ENCODE data around the gene RPA1.

Gene RPA1

DNA sequence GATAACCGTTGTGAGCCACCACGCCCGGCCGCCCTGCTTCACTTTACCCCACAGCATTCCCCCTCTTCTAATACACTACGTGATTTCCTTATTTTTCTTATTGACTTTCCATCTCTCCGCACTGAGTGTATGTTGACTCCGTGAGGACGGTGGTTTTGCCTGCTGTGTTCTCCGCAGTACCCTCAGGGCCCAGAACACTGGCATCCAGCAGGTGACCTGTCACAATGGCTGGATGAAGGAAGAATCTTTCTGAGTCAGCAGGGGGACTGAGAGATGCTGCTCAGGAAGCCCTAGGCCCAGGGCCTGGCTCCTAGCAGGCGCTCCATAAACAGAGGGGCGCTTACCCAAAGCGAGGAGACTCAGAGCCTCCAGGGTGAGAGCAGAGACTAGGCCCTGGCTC, 115.8 kb downstream of the RPA1 start:
- TF ChIP-seq, protein P1, sequence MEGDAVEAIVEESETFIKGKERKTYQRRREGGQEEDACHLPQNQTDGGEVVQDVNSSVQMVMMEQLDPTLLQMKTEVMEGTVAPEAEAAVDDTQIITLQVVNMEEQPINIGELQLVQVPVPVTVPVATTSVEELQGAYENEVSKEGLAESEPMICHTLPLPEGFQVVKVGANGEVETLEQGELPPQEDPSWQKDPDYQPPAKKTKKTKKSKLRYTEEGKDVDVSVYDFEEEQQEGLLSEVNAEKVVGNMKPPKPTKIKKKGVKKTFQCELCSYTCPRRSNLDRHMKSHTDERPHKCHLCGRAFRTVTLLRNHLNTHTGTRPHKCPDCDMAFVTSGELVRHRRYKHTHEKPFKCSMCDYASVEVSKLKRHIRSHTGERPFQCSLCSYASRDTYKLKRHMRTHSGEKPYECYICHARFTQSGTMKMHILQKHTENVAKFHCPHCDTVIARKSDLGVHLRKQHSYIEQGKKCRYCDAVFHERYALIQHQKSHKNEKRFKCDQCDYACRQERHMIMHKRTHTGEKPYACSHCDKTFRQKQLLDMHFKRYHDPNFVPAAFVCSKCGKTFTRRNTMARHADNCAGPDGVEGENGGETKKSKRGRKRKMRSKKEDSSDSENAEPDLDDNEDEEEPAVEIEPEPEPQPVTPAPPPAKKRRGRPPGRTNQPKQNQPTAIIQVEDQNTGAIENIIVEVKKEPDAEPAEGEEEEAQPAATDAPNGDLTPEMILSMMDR (conservative IDR thresholded peaks at IDR 0.05; ENCODE audit: low read depth, low read length) = no peak
- DNase-seq (ENCODE audit: low read depth) = no peak
- H3K4me3 ChIP-seq (ENCODE audit: low read depth, low read length) = no peak overlapping the region

DNA sequence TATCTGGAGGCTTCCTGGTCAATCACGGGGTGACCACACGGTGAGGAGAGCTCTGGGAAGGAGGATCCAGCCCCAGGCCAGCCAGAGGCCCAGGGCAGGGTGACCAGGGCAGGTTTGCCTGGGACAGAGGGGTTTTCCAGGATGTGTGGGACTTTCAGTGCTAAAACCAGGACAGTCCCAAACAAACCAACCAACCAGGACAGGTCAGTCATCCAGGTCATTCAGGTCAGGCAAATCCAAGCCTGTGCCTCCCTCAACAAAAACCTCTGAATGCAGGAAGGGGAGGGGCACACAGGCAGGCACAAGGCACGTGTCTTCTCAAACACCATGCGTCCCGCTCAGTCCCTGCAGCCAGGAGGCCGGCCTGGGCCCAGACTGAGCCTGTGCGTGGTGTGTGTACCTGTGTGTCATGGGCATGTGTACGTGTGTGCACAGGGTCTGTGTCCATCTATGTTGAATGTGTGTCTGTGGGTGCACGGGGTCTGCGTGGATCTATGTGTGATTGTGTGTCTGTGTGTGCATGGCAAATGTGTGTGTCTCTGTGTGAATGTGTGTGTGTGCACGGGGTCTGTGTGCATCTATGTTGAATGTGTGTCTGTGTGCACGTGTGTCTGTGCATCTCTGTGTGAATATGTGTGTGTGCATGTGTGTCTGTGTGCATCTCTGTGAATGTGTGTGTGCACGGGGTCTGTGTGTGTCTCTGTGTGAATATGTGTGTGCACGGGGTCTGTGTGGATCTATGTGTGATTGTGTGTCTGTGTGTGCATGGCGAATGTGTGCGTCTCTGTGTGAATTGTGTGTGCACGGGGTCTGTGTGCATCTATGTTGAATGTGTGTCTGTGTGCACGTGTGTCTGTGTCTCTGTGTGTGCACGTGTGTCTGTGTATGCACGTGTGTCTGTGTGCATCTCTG, 116.5 kb downstream of the RPA1 start:
- TF ChIP-seq, protein P1 (conservative IDR thresholded peaks at IDR 0.05; ENCODE audit: low read depth, low read length) = no peak
- H3K4me3 ChIP-seq (ENCODE audit: low read depth, low read length) = no peak overlapping the region
- no peak for DNase-seq (ENCODE audit: low read depth)

DNA sequence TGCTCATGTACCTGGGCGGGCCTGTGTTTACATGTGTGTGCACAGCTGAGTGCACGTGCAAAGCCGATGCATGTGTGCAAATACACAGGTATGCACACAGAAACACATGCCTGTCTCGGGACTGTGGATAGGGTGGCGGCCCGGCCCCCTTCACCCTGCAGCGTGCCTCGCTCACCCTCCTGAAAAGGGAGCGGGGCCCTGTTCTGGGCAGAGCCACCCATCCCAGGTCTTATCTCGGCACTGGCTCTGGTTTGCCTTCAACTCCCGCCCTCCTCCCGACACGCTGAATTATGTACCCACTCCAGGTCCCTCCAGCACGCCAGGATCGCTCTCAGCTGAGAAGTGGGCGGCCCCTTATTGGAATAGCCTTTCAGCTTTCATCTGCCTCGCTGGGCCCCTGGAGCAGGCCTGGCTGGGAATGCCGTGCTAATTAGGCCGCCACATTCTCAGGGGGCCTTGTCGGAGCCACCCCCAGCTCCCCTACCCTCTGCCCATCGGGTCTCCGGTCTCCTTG, 117.5 kb downstream of the RPA1 start:
- DNase-seq (ENCODE audit: low read depth) = no peak
- TF ChIP-seq, protein P1 (conservative IDR thresholded peaks at IDR 0.05; ENCODE audit: low read depth, low read length) = no peak
- no peak overlapping the region for H3K4me3 ChIP-seq (ENCODE audit: low read depth, low read length)

DNA sequence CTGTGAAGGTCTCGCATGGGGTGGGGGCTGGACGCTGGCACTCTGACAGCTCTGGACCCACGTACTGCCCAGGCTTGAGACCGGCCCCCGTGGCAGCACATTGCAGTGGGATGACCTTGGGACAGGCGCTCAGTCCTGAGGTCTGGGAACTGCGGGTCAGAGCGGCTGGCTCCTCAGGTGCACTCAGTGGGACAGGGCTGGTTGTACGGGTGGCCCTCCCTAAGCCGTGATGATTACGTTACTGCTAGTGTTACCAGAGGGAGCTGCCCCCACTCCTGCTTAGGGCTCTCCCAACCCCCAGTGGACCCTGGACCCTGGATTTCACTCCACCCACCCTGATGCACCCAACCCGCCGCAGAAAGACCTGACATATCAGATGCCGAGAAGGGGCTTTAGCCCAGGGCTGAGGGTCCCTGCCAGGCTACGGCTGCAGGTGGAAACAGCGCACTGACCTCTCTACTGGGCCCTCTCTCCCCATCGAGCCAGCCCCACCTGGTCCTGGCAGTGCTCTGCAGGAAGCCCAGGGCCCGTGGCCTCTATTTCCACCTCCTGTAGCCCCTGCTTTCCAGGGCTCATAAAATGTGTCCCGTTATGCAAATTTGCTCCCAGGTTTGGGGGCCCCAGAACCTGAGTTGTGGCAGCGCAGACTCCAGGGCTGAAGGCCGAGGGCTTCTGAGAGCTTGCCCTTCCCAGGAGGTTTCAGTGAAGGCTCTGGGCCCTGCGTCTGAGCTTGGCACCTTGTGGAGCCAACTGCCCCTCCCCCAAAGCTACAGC, 118.1 kb downstream of the RPA1 start:
- DNase-seq (ENCODE audit: low read depth) = no peak
- TF ChIP-seq, protein P1 (conservative IDR thresholded peaks at IDR 0.05; ENCODE audit: low read depth, low read length) = no peak
- no peak overlapping the region for H3K4me3 ChIP-seq (ENCODE audit: low read depth, low read length)

DNA sequence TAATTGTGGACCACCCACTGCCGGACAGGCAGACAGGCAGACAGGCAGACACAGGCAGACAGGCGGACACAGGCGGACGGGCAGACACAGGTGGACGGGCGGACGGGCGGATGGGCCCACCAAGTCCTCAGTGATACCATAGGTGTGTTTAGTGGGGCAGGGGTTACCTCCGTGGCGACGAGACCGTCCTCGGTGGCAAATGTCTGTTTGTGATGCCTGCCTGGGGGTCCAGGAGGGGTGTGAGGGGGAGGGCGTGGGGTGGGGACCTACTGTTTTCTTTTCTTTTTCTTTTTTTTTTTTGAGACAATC, 118.7 kb downstream of the RPA1 start:
- TF ChIP-seq, protein P1 (conservative IDR thresholded peaks at IDR 0.05; ENCODE audit: low read depth, low read length) = no peak

More for the DNA sequence above, 118.7 kb downstream of the RPA1 start:
- no peak for DNase-seq (ENCODE audit: low read depth)
- no peak overlapping the region for H3K4me3 ChIP-seq (ENCODE audit: low read depth, low read length)

Data from choroid plexus epithelial cell (primary cell).